Fibroblast of lung (primary cell): ENCODE results near the gene ATP6V0E1.

ENCODE experiments used
- CTCF ChIP-seq, 2 donors: IDR thresholded peaks in 1 of 2; conservative IDR thresholded peaks in 1 of 2; 1 replicate in 1 of 2; 2 replicates in 1 of 2; pipeline ENCODE4 v1.5.1; 2011 to 2012; ENCODE audit warnings: low read length in 2 of 2, control low read depth in 1 of 2, inconsistent platforms in 1 of 2, low read depth in 1 of 2, mild to moderate bottlenecking in 1 of 2
- EZH2 ChIP-seq: IDR thresholded peaks from 2 replicates; pipeline ENCODE4 v1.5.1; 2012; ENCODE audit warnings: low read length, control low read depth, mild to moderate bottlenecking; ENCODE audit errors: missing control alignments

GRCh38 chr5:173045474-173045873, 61.9 kb downstream of the ATP6V0E1 start:
- TF ChIP-seq CTCF (conservative IDR thresholded peaks at IDR 0.05 in 1 of 2, IDR thresholded peaks at IDR 0.05 in 1 of 2; ENCODE audit: low read depth in 1 of 2, low read length in 2 of 2) (no peak), EZH2 (no peak)
